GM19455 (cell line): ENCODE data around the gene COL10A1.

ENCODE experiments used
- ATAC-seq: cut with Tn5 transposase; IDR thresholded peaks from one replicate; pipeline ENCODE4 v1.9.1; 2021; ENCODE audit not compliant: unreplicated experiment

COL10A1 gene

DNA sequence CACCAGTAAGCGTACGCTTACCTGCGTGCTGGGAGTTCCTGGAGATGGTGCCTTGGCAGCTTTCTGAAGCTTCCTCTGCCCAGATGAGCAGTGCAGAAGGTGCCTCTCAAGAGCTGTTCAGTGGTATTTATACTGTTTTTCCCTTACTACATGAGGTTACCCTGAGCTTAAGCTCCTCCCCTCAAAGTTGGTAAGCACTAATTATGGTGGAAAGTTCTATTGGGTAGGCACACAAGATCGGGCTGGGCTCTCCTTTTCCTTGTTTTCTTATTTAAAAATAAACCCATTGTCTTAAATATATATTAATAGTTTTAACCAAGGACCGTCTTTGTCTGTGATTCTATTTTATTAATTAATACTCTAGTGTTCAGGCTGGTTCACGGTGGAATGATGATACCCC lies at the start of gene COL10A1:
Gene COL10A1 (minus strand): TSS at position 101 of the 400 bp plus-strand sequence. CDS start 640 bp downstream, outside the sequence.
- ATAC-seq, result no peak

DNA sequence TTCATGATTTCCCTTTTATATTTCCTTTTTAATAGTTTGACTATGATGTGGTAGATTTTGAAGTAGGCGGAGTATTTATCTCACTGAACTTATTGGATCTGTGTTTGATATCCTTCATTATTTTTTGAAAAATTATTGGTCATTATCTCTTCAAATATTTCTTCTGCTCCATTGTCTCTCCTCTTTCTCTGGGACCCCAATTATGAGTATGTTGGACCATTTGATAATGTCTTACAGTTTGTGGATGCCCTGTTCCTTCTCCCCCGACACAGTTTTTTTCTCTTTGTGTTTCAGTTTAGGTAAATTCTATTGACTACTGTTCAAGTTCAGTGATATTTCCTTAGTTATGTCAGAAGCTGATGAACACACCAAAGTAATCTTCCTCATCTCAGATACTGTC lies 49.4 kb upstream of the COL10A1 start:
- ATAC-seq, result no peak

DNA sequence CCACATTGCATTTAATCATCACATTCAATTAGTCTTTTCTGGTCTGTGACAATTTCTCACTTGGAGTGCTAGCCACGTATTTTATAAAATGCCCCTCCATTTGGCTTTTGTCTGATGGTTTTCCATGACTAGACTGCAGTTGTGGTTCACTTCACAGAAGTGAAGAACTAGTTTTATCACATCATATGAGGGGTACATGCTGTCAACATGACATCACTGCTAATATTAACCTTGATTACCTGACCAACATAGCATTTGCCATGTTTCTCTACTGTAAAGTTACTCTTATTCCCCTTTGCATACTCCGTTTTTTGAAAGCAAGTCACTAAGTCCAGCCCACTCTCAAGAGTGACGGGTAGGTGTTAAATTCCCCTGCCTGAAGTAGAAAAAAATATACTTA lies 48.0 kb upstream of the COL10A1 start:
- ATAC-seq, result no peak

- ATAC-seq, result no peak
Observed at GRCh38 chr6:116170358-116171057, 44.6 kb upstream of the COL10A1 start.

GRCh38 chr6:116169880-116170279 lies 43.9 kb upstream of the COL10A1 start:
- no peak for ATAC-seq

DNA sequence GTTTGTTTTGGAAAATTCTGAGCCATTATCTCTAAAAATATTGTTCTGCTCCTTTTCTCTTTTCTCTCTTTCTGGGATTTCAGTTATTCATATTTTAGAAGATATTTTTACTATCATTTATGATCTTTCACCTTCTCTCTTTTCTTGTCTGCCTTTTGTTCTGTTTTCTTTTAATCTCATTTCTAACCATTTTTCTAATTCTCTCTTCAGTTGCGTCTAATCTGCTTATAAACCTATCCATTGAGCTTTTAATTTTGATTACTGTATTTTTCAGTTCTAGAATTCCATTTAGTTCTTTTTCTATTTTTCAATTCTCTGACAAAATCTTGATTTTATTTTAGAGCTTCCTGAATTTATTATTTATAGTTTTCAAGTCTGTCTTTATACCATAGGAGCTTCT lies 42.2 kb upstream of the COL10A1 start:
- ATAC-seq, result no peak

DNA sequence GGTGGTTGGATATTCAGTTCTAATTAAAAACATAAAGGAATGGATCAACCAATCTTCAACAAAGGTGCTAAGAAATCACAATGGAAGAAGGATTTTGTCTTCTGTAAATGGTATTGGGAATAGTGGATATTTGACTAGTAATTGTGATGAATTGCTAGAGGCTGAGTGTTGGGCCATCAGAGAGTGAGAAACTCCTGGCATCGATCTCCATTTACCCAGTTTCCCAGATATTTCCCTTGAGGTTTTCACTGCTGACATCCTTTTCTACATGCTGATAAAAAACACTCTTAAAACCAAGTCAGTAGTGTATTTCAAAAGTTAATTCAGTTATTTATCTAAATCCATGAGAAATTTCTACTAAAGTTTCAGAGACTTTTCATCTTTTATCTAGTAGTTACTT lies 40.4 kb upstream of the COL10A1 start:
- no peak for ATAC-seq

GRCh38 chr6:116165596-116165995 lies 39.7 kb upstream of the COL10A1 start:
- ATAC-seq, result no peak

DNA sequence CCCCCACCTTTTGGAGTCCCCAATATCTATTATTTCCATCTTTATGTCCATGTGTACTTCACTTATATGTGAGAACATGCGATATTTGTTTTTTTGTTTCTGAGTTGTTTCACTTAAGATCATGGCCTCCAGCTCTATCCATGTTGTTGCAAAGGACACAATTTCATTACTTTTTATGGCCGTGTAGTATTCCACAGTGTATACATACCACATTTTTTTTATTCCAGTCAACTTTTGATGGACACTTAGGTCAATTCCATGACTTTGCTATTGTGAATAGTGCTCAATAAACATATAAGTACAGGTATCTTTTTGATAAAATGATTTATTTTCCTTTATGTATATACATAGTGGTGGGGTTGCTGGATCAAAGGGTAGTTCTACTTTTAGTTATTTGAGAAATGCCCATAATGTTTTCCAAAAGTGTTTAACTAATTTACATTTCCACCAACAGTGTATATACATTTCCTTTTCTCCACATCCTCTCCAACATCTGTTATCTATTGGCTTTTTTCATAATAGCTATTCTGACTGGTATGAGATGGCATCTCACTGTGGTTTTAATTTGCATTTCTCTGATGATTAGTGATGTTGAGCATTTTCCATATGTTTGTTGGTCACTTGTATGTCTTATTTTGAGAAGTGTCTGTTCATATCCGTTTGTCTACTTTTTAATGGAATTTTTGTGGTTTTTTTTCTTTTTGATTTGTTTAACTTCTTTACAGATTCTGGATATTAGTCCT lies 34.0 kb upstream of the COL10A1 start:
- no peak for ATAC-seq

DNA sequence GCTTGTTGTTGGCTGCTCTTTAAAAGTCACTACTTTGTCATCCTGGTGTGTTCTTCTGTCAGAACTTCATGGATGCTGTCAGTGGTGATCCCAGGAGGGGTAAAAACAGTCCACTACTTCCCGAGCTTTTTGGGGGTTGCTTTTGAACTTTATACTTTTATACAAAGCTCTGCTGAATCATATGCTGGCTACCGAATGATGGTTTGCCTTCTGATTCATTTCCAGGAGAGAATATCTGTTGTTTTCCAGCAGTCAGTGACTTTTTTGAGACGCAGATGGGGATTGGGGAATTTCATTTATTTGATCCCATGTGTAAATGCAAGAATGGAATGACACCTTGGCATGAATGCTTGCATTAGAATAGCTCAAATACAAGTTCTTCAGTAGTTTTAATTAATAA lies 32.7 kb upstream of the COL10A1 start:
- no peak for ATAC-seq

- ATAC-seq, result no peak
Observed at GRCh38 chr6:116157391-116157790, 31.5 kb upstream of the COL10A1 start.

DNA sequence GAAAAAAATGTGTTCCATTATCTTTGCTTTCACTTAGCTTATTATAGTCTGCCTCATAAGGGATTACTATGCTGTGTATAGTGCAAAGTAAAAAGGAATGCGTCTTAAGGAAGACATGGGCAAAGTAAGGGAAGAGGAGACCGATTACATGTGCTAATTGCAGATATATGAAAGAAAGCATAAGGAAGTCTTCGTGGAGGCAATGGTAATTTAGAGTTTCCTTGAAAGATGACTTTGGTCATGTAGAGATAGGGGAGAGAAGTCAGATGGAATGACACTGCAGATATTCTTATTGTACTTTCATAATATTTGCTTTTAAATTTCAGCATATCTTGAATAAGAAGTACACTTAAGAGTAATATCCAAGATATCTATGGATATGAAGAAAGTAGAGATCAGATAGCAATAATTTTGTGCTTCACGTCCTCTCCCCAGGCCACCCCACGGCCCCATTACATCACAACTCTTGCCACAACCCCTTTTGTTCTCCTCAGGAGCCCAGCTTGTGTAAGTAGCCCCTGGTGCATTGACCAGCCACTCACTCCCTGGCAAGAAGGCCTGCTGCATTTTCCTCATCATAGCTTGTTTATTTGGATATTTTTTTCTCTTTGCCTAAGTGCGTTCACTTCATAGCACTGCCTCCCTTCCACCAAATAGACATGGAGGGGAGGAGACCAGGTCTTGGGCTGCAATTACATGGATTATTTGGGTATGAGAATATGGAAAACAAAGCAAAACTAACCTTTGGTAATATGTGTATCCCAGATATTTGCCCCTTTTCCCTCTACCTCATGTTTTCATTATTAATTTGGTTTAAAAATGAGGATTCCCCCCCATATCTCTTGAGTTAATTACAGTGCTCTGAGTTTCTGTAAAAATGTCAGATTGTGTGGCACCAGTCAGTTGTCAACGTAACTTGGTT lies 30.7 kb upstream of the COL10A1 start:
- no peak for ATAC-seq

DNA sequence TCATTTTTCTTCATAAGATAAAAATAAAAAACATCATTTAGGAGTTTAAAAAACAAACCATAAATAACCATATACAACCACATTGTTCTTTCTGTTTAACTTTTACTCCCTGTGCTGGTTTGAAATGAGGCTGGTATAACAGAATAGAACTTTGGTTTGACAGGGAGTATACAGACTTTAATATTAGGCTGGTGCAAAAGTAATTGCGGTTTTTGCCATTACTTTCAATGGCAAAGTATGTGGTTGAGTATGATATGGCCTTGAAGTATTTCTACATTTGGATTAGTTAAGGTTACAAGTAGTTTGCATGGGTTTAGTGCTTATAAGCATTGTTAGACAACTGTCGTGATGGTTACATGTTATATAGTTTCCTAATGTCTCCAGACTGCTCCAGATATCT lies 29.0 kb upstream of the COL10A1 start:
- no peak for ATAC-seq

GRCh38 chr6:116152620-116153019 lies 26.7 kb upstream of the COL10A1 start:
- ATAC-seq, result no peak

- no peak for ATAC-seq
Observed at GRCh38 chr6:116145803-116146675, 20.1 kb upstream of the COL10A1 start.

GRCh38 chr6:116144605-116145004 lies 18.7 kb upstream of the COL10A1 start:
- no peak for ATAC-seq

DNA sequence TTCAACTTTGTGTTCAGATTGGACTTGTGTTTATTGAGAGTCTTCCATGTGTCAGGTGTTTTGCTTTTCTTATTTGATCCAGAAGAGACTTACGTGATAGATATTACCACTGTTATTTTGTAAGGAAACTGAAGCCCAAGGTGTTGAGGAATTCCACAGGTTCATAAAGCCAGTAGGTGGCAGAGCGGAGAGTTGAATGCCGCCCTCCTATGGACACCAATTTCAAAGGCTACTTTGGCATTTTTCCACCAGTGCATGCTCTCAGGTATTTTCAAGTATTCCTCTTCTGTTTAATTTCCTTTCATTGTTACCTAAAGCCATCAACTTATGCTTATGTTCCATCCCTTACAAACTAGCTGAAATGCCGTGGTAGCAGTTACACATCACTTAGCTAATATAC lies 14.0 kb upstream of the COL10A1 start:
- no peak for ATAC-seq

- peak; percentile 43 for ATAC-seq
Observed at GRCh38 chr6:116136933-116137340, 11.0 kb upstream of the COL10A1 start.

DNA sequence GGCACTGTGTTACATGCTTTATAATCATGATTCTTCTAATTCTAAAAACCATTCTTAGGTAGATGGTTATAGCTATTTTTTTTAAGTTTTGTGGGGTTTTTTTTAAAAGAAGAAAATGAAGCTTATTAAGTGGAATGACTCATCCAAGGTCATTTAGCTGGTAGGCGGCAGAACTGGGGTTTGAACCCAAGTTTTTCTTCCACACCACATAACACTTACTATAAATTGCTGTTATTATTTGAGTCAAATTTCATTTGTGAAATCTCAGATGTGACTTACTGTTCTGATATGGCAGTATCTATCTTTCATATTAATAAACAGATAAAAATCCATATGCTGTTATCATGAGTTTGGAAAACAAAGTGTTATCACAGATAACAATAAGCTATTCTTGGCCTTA lies 10.4 kb upstream of the COL10A1 start:
- peak; percentile 25 for ATAC-seq

GRCh38 chr6:116133453-116133852 lies 7.5 kb upstream of the COL10A1 start:
- ATAC-seq, result no peak
